Calu3 (cell line): Measurements from ENCODE around the gene RNF7. TPM values are rescaled to one million over a fixed set of nuclear protein-coding genes. Genes with fewer than 3 reads are reported as not detected.
"Not testable (repeated sequence)": the region's sequence is repeated elsewhere in the genome, so short reads cannot be mapped to it uniquely, and the experiment has no call there.

Experiments
- BruUV-seq: library from RNA; stranded (reverse); fragments of 400-500 nt; replicated peaks from 2 replicates; lab custom pipeline; 2021; lab: Mats Ljungman, UMichigan
- CTCF ChIA-PET: fragments of 300-600 bp; sonication (Branson Sonifier 250); formaldehyde crosslinking; loops from one replicate; lab custom pipeline; 2022; ENCODE audit warnings: antibody characterized with exemption; lab: Charles Lee
- DNase-seq: peaks from one replicate; pipeline ENCODE4 v3.0.0; 2022
- H3K27ac Mint-ChIP-seq: one replicate; pipeline ENCODE4 v1.8.0; 2022; ENCODE audit warnings: mixed read lengths; ENCODE audit not compliant: unreplicated experiment
- H3K27me3 Mint-ChIP-seq: one replicate; pipeline ENCODE4 v1.8.0; 2022; ENCODE audit warnings: mixed read lengths; ENCODE audit not compliant: unreplicated experiment
- H3K36me3 Mint-ChIP-seq: one replicate; pipeline ENCODE4 v1.8.0; 2022; ENCODE audit warnings: mild to moderate bottlenecking, moderate library complexity, mixed read lengths; ENCODE audit not compliant: insufficient read depth, unreplicated experiment
- H3K4me1 Mint-ChIP-seq: one replicate; pipeline ENCODE4 v1.8.0; 2022; ENCODE audit warnings: mild to moderate bottlenecking, low read depth, mixed read lengths; ENCODE audit not compliant: unreplicated experiment
- H3K4me3 Mint-ChIP-seq: one replicate; pipeline ENCODE4 v1.8.0; 2022; ENCODE audit warnings: mild to moderate bottlenecking, low read depth, moderate library complexity, mixed read lengths; ENCODE audit not compliant: unreplicated experiment
- H3K9me3 Mint-ChIP-seq: one replicate; pipeline ENCODE4 v1.8.0; 2022; ENCODE audit warnings: low read depth, mixed read lengths; ENCODE audit not compliant: unreplicated experiment
- intact Hi-C: fragments of 100-400 bp; cut with micrococcal nuclease; formaldehyde crosslinking; loops from one replicate; pipeline ENCODE4 v1.10.0; 2022; ENCODE audit not compliant: unreplicated experiment
- total RNA-seq: library from RNA; stranded (reverse); gene quantifications from 2 replicates; pipeline ENCODE4 v1.2.3, GENCODE V29; 2022
- TF ChIP-seq, protein P1 (sequence below): fragments of 200-600 bp; IDR thresholded peaks from one replicate; pipeline ENCODE4 v1.8.0; 2022; ENCODE audit warnings: antibody characterized with exemption; ENCODE audit not compliant: unreplicated experiment

The RNF7 gene
- total RNA-seq, 1 experiment from 2014 or later = 108 TPM

DNA sequence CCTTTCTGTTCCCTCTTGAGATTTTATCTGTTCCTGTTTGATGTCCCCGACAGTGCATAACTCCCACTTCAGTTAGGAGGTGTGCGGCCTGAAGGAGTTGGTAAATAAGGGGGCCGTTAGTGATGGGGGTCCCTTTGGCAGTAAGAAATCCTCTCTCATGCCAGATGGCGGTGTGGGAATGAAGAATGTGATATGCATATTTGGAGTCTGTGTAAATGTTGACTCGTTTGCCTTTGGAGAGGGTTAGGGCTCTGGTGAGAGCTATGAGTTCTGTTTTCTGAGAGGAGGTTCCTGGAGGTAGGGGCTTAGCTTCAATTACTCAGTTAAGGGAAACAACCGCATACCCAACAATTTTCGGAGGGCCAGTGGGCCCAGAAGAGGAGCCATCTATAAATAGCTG, 38.8 kb upstream of the RNF7 start:
- TF ChIP-seq, protein P1, sequence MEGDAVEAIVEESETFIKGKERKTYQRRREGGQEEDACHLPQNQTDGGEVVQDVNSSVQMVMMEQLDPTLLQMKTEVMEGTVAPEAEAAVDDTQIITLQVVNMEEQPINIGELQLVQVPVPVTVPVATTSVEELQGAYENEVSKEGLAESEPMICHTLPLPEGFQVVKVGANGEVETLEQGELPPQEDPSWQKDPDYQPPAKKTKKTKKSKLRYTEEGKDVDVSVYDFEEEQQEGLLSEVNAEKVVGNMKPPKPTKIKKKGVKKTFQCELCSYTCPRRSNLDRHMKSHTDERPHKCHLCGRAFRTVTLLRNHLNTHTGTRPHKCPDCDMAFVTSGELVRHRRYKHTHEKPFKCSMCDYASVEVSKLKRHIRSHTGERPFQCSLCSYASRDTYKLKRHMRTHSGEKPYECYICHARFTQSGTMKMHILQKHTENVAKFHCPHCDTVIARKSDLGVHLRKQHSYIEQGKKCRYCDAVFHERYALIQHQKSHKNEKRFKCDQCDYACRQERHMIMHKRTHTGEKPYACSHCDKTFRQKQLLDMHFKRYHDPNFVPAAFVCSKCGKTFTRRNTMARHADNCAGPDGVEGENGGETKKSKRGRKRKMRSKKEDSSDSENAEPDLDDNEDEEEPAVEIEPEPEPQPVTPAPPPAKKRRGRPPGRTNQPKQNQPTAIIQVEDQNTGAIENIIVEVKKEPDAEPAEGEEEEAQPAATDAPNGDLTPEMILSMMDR = no peak
- no peak overlapping the region for H3K4me3 Mint-ChIP-seq
- no TSS peak for BruUV-seq
- intact Hi-C loops = no loop called here
- H3K9me3 Mint-ChIP-seq = no peaks in the 10 kb centered on the region
- no peaks in the 10 kb centered on the region for H3K36me3 Mint-ChIP-seq
- CTCF ChIA-PET = interaction anchor here (0.6 kb wide), 1 partner anchor 9 kb away, joined by 7 read pairs; no protein-coding TSS in a partner anchor
- H3K27ac Mint-ChIP-seq = no peak overlapping the region
- no peaks in the 10 kb centered on the region for H3K27me3 Mint-ChIP-seq
- no peaks in the 10 kb centered on the region for H3K4me1 Mint-ChIP-seq
- DNase-seq = no peak

GRCh38 chr3:141699897-141700296, 38.2 kb upstream of the RNF7 start:
- H3K9me3 Mint-ChIP-seq = no peaks in the 10 kb centered on the region
- TF ChIP-seq, protein P1 = no peak
- no peaks in the 10 kb centered on the region for H3K4me1 Mint-ChIP-seq
- H3K4me3 Mint-ChIP-seq = no peak overlapping the region
- BruUV-seq = no TSS peak
- intact Hi-C loops = no loop called here
- no peaks in the 10 kb centered on the region for H3K36me3 Mint-ChIP-seq
- H3K27ac Mint-ChIP-seq = no peak overlapping the region
- CTCF ChIA-PET = no interaction called here
- no peak for DNase-seq
- no peaks in the 10 kb centered on the region for H3K27me3 Mint-ChIP-seq

DNA sequence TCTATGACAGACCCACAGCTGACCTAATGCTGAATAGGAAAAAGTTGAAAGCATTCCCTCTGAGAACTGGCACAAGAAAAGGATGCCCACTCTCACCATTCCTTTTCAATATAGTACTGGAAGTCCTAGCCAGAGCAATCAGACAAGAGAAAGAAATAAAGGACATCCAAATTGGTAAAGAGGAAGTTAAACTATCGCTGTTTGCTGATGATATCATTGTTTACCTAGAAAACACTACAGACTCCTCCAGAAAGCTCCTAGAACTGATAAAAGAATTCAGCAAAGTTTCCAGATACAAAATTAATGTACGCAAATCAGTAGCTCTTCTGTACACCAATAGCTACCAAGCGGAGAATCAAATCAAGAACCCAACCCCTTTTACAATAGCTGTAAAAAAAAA, 34.7 kb upstream of the RNF7 start:
- intact Hi-C loops, BruUV-seq, H3K4me3 Mint-ChIP-seq, DNase-seq, H3K9me3 Mint-ChIP-seq, CTCF ChIA-PET, H3K27me3 Mint-ChIP-seq, H3K36me3 Mint-ChIP-seq, H3K27ac Mint-ChIP-seq: not testable (repeated sequence)
- peaks cover 18% of the 10 kb centered on the region for H3K4me1 Mint-ChIP-seq

GRCh38 chr3:141707741-141708203, 30.3 kb upstream of the RNF7 start:
- TF ChIP-seq, protein P1 = no peak
- CTCF ChIA-PET = interaction anchor here (1.2 to 1.3 kb wide), 3 partner anchors 9 to 21 kb away, joined by 3 to 5 read pairs (median 4); no protein-coding TSS in a partner anchor
- Mint-ChIP-seq H3K36me3 (no peaks in the 10 kb centered on the region), H3K4me3 (peak overlapping the region; percentile 11), H3K4me1 (peaks cover 36% of the 10 kb centered on the region), H3K9me3 (no peaks in the 10 kb centered on the region), H3K27ac (peak overlapping the region; percentile 33), H3K27me3 (no peaks in the 10 kb centered on the region)
- intact Hi-C loops = no loop called here
- DNase-seq = peak; percentile 34
- no TSS peak for BruUV-seq

GRCh38 chr3:141708367-141708766, 29.7 kb upstream of the RNF7 start:
- DNase-seq = no peak
- peaks cover 36% of the 10 kb centered on the region for H3K4me1 Mint-ChIP-seq
- no TSS peak for BruUV-seq
- TF ChIP-seq, protein P1 = no peak
- H3K36me3 Mint-ChIP-seq = no peaks in the 10 kb centered on the region
- no peaks in the 10 kb centered on the region for H3K9me3 Mint-ChIP-seq
- intact Hi-C loops = no loop called here
- no peaks in the 10 kb centered on the region for H3K27me3 Mint-ChIP-seq
- H3K27ac Mint-ChIP-seq = peak overlapping the region; percentile 33
- peak overlapping the region; percentile 11 for H3K4me3 Mint-ChIP-seq
- CTCF ChIA-PET = interaction anchor here (1.2 to 1.3 kb wide), 3 partner anchors 8 to 22 kb away, joined by 3 to 5 read pairs (median 4); no protein-coding TSS in a partner anchor
